ENCODE results near the gene CXCR5. TPM values are rescaled to one million over a fixed set of nuclear protein-coding genes. Genes with fewer than 3 reads are reported as not detected.

The CXCR5 gene, protein sequence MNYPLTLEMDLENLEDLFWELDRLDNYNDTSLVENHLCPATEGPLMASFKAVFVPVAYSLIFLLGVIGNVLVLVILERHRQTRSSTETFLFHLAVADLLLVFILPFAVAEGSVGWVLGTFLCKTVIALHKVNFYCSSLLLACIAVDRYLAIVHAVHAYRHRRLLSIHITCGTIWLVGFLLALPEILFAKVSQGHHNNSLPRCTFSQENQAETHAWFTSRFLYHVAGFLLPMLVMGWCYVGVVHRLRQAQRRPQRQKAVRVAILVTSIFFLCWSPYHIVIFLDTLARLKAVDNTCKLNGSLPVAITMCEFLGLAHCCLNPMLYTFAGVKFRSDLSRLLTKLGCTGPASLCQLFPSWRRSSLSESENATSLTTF
- total RNA-seq, result under 1 TPM; 0.05 to 0.19 TPM

GRCh38 chr11:118883368-118884071 lies at the start of gene CXCR5:
TSS of gene CXCR5 (plus strand) at chr11:118883892. CDS start at chr11:118883942, 50 bp downstream.
- Histone ChIP-seq H3K4me3 (no peak within 1 kb of the TSS), H3K27ac (no peak within 1 kb of the TSS), H3K36me3 (no peaks in the 10 kb centered on the region), H3K9me3 (no peaks in the 10 kb centered on the region), H3K4me1 (no peaks in the 10 kb centered on the region), H3K9ac (ENCODE audit: low read depth in 2 of 2, low read length in 2 of 2) (no peak within 1 kb of the TSS), H3K27me3 (no peaks in the 10 kb centered on the region)
- no peak for DNase-seq
- intact Hi-C loops (cut with DNase I), result no loop called here
- TF ChIP-seq, protein P1, sequence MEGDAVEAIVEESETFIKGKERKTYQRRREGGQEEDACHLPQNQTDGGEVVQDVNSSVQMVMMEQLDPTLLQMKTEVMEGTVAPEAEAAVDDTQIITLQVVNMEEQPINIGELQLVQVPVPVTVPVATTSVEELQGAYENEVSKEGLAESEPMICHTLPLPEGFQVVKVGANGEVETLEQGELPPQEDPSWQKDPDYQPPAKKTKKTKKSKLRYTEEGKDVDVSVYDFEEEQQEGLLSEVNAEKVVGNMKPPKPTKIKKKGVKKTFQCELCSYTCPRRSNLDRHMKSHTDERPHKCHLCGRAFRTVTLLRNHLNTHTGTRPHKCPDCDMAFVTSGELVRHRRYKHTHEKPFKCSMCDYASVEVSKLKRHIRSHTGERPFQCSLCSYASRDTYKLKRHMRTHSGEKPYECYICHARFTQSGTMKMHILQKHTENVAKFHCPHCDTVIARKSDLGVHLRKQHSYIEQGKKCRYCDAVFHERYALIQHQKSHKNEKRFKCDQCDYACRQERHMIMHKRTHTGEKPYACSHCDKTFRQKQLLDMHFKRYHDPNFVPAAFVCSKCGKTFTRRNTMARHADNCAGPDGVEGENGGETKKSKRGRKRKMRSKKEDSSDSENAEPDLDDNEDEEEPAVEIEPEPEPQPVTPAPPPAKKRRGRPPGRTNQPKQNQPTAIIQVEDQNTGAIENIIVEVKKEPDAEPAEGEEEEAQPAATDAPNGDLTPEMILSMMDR (IDR thresholded peaks at IDR 0.05), result no peak

- Histone ChIP-seq H3K9ac (ENCODE audit: low read depth in 2 of 2, low read length in 2 of 2) (no peak overlapping the region), H3K4me3 (no peak overlapping the region), H3K36me3 (no peaks in the 10 kb centered on the region), H3K27ac (no peak overlapping the region), H3K4me1 (no peaks in the 10 kb centered on the region), H3K27me3 (no peaks in the 10 kb centered on the region), H3K9me3 (no peaks in the 10 kb centered on the region)
- no peak for DNase-seq
- TF ChIP-seq, protein P1 (IDR thresholded peaks at IDR 0.05), result no peak
- intact Hi-C loops (cut with DNase I), result no loop called here
These were observed 49.2 kb upstream of the CXCR5 start for GRCh38 chr11:118834427-118835028.

DNA sequence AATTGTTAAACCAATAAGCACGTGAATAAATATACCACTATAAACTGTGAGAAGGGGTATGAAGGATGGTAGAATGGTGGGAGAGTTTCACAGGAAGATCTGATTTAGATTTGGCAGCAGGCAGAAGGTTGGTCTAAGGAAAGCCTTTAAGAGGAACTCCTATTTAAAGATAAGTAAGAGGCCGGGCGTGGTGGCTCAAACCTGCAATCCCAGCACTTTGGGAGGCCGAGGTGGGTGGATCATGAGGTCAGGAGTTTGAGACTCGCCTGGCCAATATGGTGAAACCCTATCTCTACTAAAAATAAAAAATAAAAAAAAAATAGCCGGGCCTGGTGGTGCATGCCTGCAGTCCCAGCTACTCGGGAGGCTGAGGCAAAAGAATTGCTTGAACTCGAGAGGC lies 45.8 kb upstream of the CXCR5 start:
- Histone ChIP-seq H3K4me3 (no peak overlapping the region), H3K9me3 (no peaks in the 10 kb centered on the region), H3K36me3 (no peaks in the 10 kb centered on the region), H3K27me3 (no peaks in the 10 kb centered on the region), H3K27ac (no peak overlapping the region), H3K9ac (ENCODE audit: low read depth in 2 of 2, low read length in 2 of 2) (no peak overlapping the region), H3K4me1 (no peaks in the 10 kb centered on the region)
- intact Hi-C loops (cut with DNase I), result no loop called here
- no peak for DNase-seq
- TF ChIP-seq, protein P1 (IDR thresholded peaks at IDR 0.05), result no peak

DNA sequence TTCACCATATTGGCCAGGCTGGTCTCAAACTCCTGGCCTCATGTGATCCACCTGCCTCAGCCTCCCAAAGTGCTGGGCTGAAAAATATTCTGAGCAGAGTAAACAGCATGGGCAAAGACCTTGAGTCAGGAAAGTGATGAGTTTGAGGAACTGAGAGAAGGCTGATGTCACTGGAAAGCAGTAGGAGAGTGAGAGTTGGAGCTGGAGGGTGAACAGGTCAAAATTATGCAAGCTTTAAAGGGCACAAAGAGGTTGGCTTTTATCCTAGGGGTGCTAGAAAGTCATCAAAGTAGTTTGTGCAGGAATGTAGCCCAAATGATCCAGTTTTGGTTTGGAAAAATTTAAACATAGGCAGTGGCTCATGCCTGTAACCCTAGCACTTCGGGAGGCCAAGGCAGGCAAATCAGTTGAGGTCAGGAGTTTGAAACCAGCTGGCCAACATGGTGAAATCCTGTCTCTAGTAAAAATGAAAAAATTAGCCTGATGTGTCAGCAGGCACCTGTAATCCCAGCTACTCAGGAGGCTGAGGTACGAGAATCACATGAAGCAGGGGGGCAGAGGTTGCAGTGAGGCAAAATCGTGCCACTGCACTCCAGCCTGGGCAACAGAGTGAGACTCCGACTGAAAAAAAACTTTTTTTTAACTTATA lies 44.7 kb upstream of the CXCR5 start:
- H3K27ac ChIP-seq, result no peak overlapping the region
- H3K36me3 ChIP-seq, result no peaks in the 10 kb centered on the region
- TF ChIP-seq, protein P1 (IDR thresholded peaks at IDR 0.05), result no peak
- no peak overlapping the region for H3K9ac ChIP-seq (ENCODE audit: low read depth in 2 of 2, low read length in 2 of 2)
- no peak for DNase-seq
- no peaks in the 10 kb centered on the region for H3K9me3 ChIP-seq
- no peaks in the 10 kb centered on the region for H3K27me3 ChIP-seq
- intact Hi-C loops (cut with DNase I), result no loop called here
- no peak overlapping the region for H3K4me3 ChIP-seq
- no peaks in the 10 kb centered on the region for H3K4me1 ChIP-seq

- intact Hi-C loops (cut with DNase I), result no loop called here
- Histone ChIP-seq H3K9ac (ENCODE audit: low read depth in 2 of 2, low read length in 2 of 2) (no peak overlapping the region), H3K27me3 (no peaks in the 10 kb centered on the region), H3K27ac (no peak overlapping the region), H3K9me3 (no peaks in the 10 kb centered on the region), H3K4me1 (no peaks in the 10 kb centered on the region), H3K4me3 (no peak overlapping the region), H3K36me3 (no peaks in the 10 kb centered on the region)
- TF ChIP-seq, protein P1 (IDR thresholded peaks at IDR 0.05), result no peak
- no peak for DNase-seq
These were observed 42.0 kb upstream of the CXCR5 start for GRCh38 chr11:118841469-118842242.

All from colonic mucosa (tissue), 4 donors.